Left ventricle myocardium inferior (tissue), 1 donor: ENCODE results near the gene ELSPBP1. TPM values are rescaled to one million over a fixed set of nuclear protein-coding genes. Genes with fewer than 3 reads are reported as not detected.

ENCODE experiments used
- DNase-seq: peaks from one replicate; pipeline ENCODE4 v3.0.0-alpha.2; 2020
- H3K27ac ChIP-seq: fragments of 200-600 bp; replicated peaks from 2 replicates; pipeline ENCODE4 v1.8.0; 2021
- H3K27me3 ChIP-seq: fragments of 200-600 bp; 2 replicates; pipeline ENCODE4 v1.8.0; 2021; ENCODE audit warnings: low read depth
- H3K36me3 ChIP-seq: fragments of 200-600 bp; 2 replicates; pipeline ENCODE4 v1.8.0; 2021
- H3K4me1 ChIP-seq: fragments of 200-600 bp; 2 replicates; pipeline ENCODE4 v1.8.0; 2021
- H3K4me3 ChIP-seq: fragments of 200-600 bp; 2 replicates; pipeline ENCODE4 v1.8.0; 2021; ENCODE audit warnings: mild to moderate bottlenecking, moderate library complexity
- H3K9me3 ChIP-seq: fragments of 200-600 bp; replicated peaks from 2 replicates; pipeline ENCODE4 v1.8.0; 2021
- CTCF ChIP-seq: fragments of 200-600 bp; IDR thresholded peaks from 2 replicates; pipeline ENCODE4 v1.8.0; 2021; ENCODE audit warnings: antibody characterized with exemption, mild to moderate bottlenecking, borderline replicate concordance
- intact Hi-C: fragments of 100-400 bp; cut with micrococcal nuclease; formaldehyde crosslinking; loops from one replicate; pipeline ENCODE4 v1.11.0; 2022
- total RNA-seq: library from RNA; stranded (reverse); fragmentation: NEBNext Ultra II Directional; extraction: Animal tissue kit (Norgen Biotek cat#: 25700); gene quantifications from one replicate; pipeline ENCODE4 v1.2.1, GENCODE V29; 2021
- donor health status: DM: no; HTN: yes; CAD: no; lungs with severe emphysema.

The ELSPBP1 gene
- total RNA-seq, 1 donor from 2014 or later: not detected

- peaks cover 43% of the 10 kb centered on the region for H3K27me3 ChIP-seq
- TF ChIP-seq CTCF: no peak
- H3K36me3 ChIP-seq: no peaks in the 10 kb centered on the region
- no peak for DNase-seq
- no peaks in the 10 kb centered on the region for H3K4me1 ChIP-seq
- no peak overlapping the region for H3K27ac ChIP-seq
- H3K4me3 ChIP-seq: no peak overlapping the region
- H3K9me3 ChIP-seq: peaks cover 16% of the 10 kb centered on the region
- intact Hi-C loops: no loop called here
Measured at GRCh38 chr19:48010932-48011758, 16.7 kb downstream of the ELSPBP1 start.

GRCh38 chr19:48020686-48021085, 26.3 kb downstream of the ELSPBP1 start:
- H3K9me3 ChIP-seq: no peaks in the 10 kb centered on the region
- no peak overlapping the region for H3K4me3 ChIP-seq
- peaks cover 77% of the 10 kb centered on the region for H3K27me3 ChIP-seq
- intact Hi-C loops: no loop called here
- no peak overlapping the region for H3K27ac ChIP-seq
- H3K4me1 ChIP-seq: no peaks in the 10 kb centered on the region
- DNase-seq: no peak
- H3K36me3 ChIP-seq: no peaks in the 10 kb centered on the region
- no peak for TF ChIP-seq CTCF

GRCh38 chr19:48023011-48023410, 28.6 kb downstream of the ELSPBP1 start:
- H3K4me1 ChIP-seq: no peaks in the 10 kb centered on the region
- H3K9me3 ChIP-seq: no peaks in the 10 kb centered on the region
- H3K27ac ChIP-seq: no peak overlapping the region
- no peak for TF ChIP-seq CTCF
- no peak overlapping the region for H3K4me3 ChIP-seq
- intact Hi-C loops: no loop called here
- peaks cover 68% of the 10 kb centered on the region for H3K27me3 ChIP-seq
- no peaks in the 10 kb centered on the region for H3K36me3 ChIP-seq
- DNase-seq: no peak

- H3K9me3 ChIP-seq: no peaks in the 10 kb centered on the region
- intact Hi-C loops: no loop called here
- peaks cover 69% of the 10 kb centered on the region for H3K27me3 ChIP-seq
- TF ChIP-seq CTCF: no peak
- H3K4me3 ChIP-seq: no peak overlapping the region
- H3K36me3 ChIP-seq: no peaks in the 10 kb centered on the region
- H3K27ac ChIP-seq: no peak overlapping the region
- DNase-seq: no peak
- no peaks in the 10 kb centered on the region for H3K4me1 ChIP-seq
Measured at GRCh38 chr19:48023518-48023917, 29.1 kb downstream of the ELSPBP1 start.

- Histone ChIP-seq H3K27me3 (peaks cover 68% of the 10 kb centered on the region), H3K4me1 (no peaks in the 10 kb centered on the region), H3K27ac (no peak overlapping the region), H3K36me3 (no peaks in the 10 kb centered on the region), H3K4me3 (no peak overlapping the region), H3K9me3 (no peaks in the 10 kb centered on the region)
- no peak for DNase-seq
- no peak for TF ChIP-seq CTCF
- intact Hi-C loops: no loop called here
Measured at GRCh38 chr19:48025480-48025879, 31.0 kb downstream of the ELSPBP1 start.
